HEK293T (cell line): Measurements from ENCODE around the gene ZC3H7B.

Experiments
- BHLHE40 ChIP-seq: fragments of 450-650 bp; IDR thresholded peaks from 2 replicates; pipeline ENCODE4 v1.6.1; 2016; ENCODE audit warnings: mild to moderate bottlenecking, moderate library complexity, borderline replicate concordance
- FOXM1 ChIP-seq: fragments of 450-650 bp; IDR thresholded peaks from 2 replicates; pipeline ENCODE4 v1.6.1; 2017; ENCODE audit warnings: mild to moderate bottlenecking, borderline replicate concordance
- SP1 ChIP-seq: fragments of 450-650 bp; IDR thresholded peaks from 2 replicates; pipeline ENCODE4 v1.6.1; 2017

DNA sequence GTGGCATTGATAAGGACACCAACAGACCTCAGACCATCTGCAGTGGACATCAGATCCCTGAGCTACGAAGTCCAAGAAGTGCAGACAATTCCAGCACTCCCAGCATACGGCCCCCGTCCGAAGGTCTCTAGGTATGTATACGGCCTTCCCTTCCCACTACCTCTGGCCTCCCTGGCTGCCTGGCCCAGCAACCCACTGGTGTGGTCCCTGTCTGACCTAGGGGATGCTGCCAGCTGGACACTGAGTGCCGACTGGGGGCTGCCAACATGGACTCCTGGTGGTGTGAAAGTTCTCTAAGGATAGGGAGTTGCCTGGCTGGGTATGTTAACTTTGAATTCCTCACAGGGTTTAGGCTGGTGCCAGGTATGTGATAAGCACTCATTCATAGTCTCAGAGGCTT lies 62.9 kb downstream of the ZC3H7B start:
- TF ChIP-seq BHLHE40 (no peak), SP1 (no peak), FOXM1 (no peak)
